GM23338 (cell line): ENCODE results near the gene ZNF445. TPM values are rescaled to one million over a fixed set of nuclear protein-coding genes. Genes with fewer than 3 reads are reported as not detected.

ENCODE experiments used
- ATAC-seq: fragments of 200-7000 bp; cut with Tn5 transposase; 3 replicates; pipeline ENCODE4 v1.9.1; 2020
- DNase-seq: peaks from one replicate; pipeline ENCODE4 v3.0.0-alpha.2; 2015; ENCODE audit warnings: low spot score
- H2AFZ ChIP-seq: fragments of 200-600 bp; sonication (generic); 2 replicates; pipeline ENCODE4 v1.8.0; 2016; ENCODE audit warnings: antibody characterized with exemption, mild to moderate bottlenecking, moderate library complexity
- H3F3A ChIP-seq: fragments of 200-600 bp; sonication (generic); replicated peaks from 2 replicates; pipeline ENCODE4 v1.8.0; 2017; ENCODE audit warnings: antibody characterized with exemption, mixed run types, low read depth
- H3K27ac ChIP-seq: fragments of 200-600 bp; sonication (generic); 2 replicates; pipeline ENCODE4 v1.6.1; 2016; ENCODE audit warnings: low read depth
- H3K27me3 ChIP-seq: fragments of 200-600 bp; sonication (generic); 2 replicates; pipeline ENCODE4 v1.8.0; 2016; ENCODE audit warnings: mild to moderate bottlenecking, mixed run types, moderate library complexity; ENCODE audit not compliant: insufficient read depth
- H3K36me3 ChIP-seq: fragments of 200-600 bp; sonication (generic); 2 replicates; pipeline ENCODE4 v1.8.0; 2016; ENCODE audit warnings: mild to moderate bottlenecking; ENCODE audit not compliant: insufficient read depth
- H3K4me1 ChIP-seq: fragments of 200-600 bp; sonication (generic); 2 replicates; pipeline ENCODE4 v1.8.0; 2016; ENCODE audit warnings: mild to moderate bottlenecking, moderate library complexity; ENCODE audit not compliant: insufficient read depth
- H3K4me2 ChIP-seq: fragments of 200-600 bp; sonication (generic); 2 replicates; pipeline ENCODE4 v1.7.1; 2017; ENCODE audit warnings: mixed run types
- H3K4me3 ChIP-seq: fragments of 200-600 bp; sonication (generic); 2 replicates; pipeline ENCODE4 v1.6.1; 2016; ENCODE audit warnings: mixed run types
- H3K79me2 ChIP-seq: fragments of 200-600 bp; sonication (generic); replicated peaks from 2 replicates; pipeline ENCODE4 v1.8.0; 2017; ENCODE audit warnings: mild to moderate bottlenecking; ENCODE audit not compliant: insufficient read depth
- H3K9me2 ChIP-seq: fragments of 200-600 bp; sonication (generic); 2 replicates; pipeline ENCODE4 v1.8.0; 2017; ENCODE audit not compliant: insufficient read depth
- H4K20me1 ChIP-seq: fragments of 200-600 bp; sonication (generic); replicated peaks from 2 replicates; pipeline ENCODE4 v1.8.0; 2017; ENCODE audit warnings: mild to moderate bottlenecking; ENCODE audit not compliant: insufficient read depth
- H3K27ac Mint-ChIP-seq: 2 replicates; pipeline ENCODE4 v1.8.0; 2020; ENCODE audit warnings: inconsistent platforms, mild to moderate bottlenecking, moderate library complexity, mixed read lengths
- H3K27me3 Mint-ChIP-seq: 3 replicates; pipeline ENCODE4 v1.8.0; 2022; ENCODE audit warnings: low read depth, mild to moderate bottlenecking, moderate library complexity, mixed read lengths, inconsistent platforms; ENCODE audit not compliant: insufficient read depth, poor library complexity
- H3K36me3 Mint-ChIP-seq: 3 replicates; pipeline ENCODE4 v1.8.0; 2021; ENCODE audit warnings: low read depth, mild to moderate bottlenecking, inconsistent platforms, moderate library complexity, mixed read lengths
- H3K4me1 Mint-ChIP-seq: 3 replicates; pipeline ENCODE4 v1.8.0; 2020; ENCODE audit warnings: mild to moderate bottlenecking, inconsistent platforms, mixed read lengths
- H3K4me3 Mint-ChIP-seq: 3 replicates; pipeline ENCODE4 v1.8.0; 2021; ENCODE audit warnings: moderate library complexity, mild to moderate bottlenecking, inconsistent platforms, mixed read lengths
- H3K9me3 Mint-ChIP-seq: 3 replicates; pipeline ENCODE4 v1.8.0; 2020; ENCODE audit warnings: moderate library complexity, mild to moderate bottlenecking, inconsistent platforms, mixed read lengths
- CREB1 ChIP-seq: fragments of 250-450 bp; sonication (Bioruptor Pico); IDR thresholded peaks from 2 replicates; pipeline ENCODE4 v1.5.0; 2020; ENCODE audit warnings: low read depth, mild to moderate bottlenecking, moderate library complexity
- CTCF ChIP-seq, 2 experiments: fragments of 200-600 bp in 1 of 2; sonication (generic) in 1 of 2; conservative IDR thresholded peaks; 2 replicates each; pipeline versions ENCODE4 v1.5.1 to v1.6.1; 2016 to 2017; ENCODE audit warnings: antibody characterized with exemption in 2 of 2, low read depth in 2 of 2, mild to moderate bottlenecking in 2 of 2, moderate library complexity in 1 of 2
- ETS1 ChIP-seq: IDR thresholded peaks from 2 replicates; pipeline ENCODE4 v1.6.1; 2016; ENCODE audit warnings: antibody characterized with exemption
- EZH2 ChIP-seq: fragments of 200-600 bp; sonication (generic); IDR thresholded peaks from one replicate; pipeline ENCODE4 v1.8.0; 2017; ENCODE audit warnings: antibody characterized with exemption, mild to moderate bottlenecking, low read depth; ENCODE audit not compliant: unreplicated experiment
- EZH2phosphoT487 ChIP-seq: fragments of 200-600 bp; sonication (generic); IDR thresholded peaks from one replicate; pipeline ENCODE4 v1.8.1; 2018; ENCODE audit warnings: antibody characterized with exemption; ENCODE audit not compliant: unreplicated experiment
- JUNB ChIP-seq: IDR thresholded peaks from one replicate; pipeline ENCODE4 v1.6.1; 2016; ENCODE audit warnings: antibody characterized with exemption; ENCODE audit not compliant: unreplicated experiment
- NANOG ChIP-seq: IDR thresholded peaks from 2 replicates; pipeline ENCODE4 v1.6.1; 2016; ENCODE audit warnings: antibody characterized with exemption, borderline replicate concordance
- REST ChIP-seq: IDR thresholded peaks from one replicate; pipeline ENCODE4 v1.6.1; 2018; ENCODE audit warnings: antibody characterized with exemption; ENCODE audit not compliant: unreplicated experiment
- STAT1 ChIP-seq: IDR thresholded peaks from one replicate; pipeline ENCODE4 v1.6.1; 2016; ENCODE audit warnings: antibody characterized with exemption; ENCODE audit not compliant: unreplicated experiment
- ZNF114 ChIP-seq: fragments of 250-450 bp; sonication (Bioruptor Pico); IDR thresholded peaks from 2 replicates; pipeline ENCODE4 v1.5.0; 2020; ENCODE audit warnings: mild to moderate bottlenecking, moderate library complexity
- ZNF331 ChIP-seq: fragments of 250-450 bp; sonication (Bioruptor Pico); IDR thresholded peaks from 2 replicates; pipeline ENCODE4 v1.5.0; 2020; ENCODE audit warnings: low read depth, mild to moderate bottlenecking, moderate library complexity
- polyA plus RNA-seq: library from polyadenylated mRNA; unstranded; fragments of >200 nt; fragmentation: Nextera tagmentation; extraction: Ambion mirVana; gene quantifications from 2 replicates; pipeline ENCODE4 v1.2.1, GENCODE V29; 2016
- total RNA-seq: library from RNA; depleted of rRNA; stranded (reverse); fragments of >200 nt; shearing (Covaris generic); gene quantifications from 2 replicates; pipeline ENCODE4 v1.2.3, GENCODE V29; 2014

ZNF445 gene
- total and polyA plus RNA-seq, 2 experiments from 2014 or later: 2.7 to 16.6 TPM

GRCh38 chr3:44513513-44513912 lies 36.0 kb upstream of the ZNF445 start:
- DNase-seq (peak; percentile 68), ATAC-seq (no peak; the same call in 2 of the 3 replicates)
- Histone ChIP-seq H3K27ac (no peak overlapping the region), H3K4me1 (peaks cover 4% of the 10 kb centered on the region; the same call in 1 of the 2 replicates), H2AFZ (peak overlapping the region; percentile 72; the same call in 1 of the 2 replicates), H4K20me1 (peaks cover 6% of the 10 kb centered on the region; the same call in 1 of the 2 replicates), H3K79me2 (peaks cover 19% of the 10 kb centered on the region), H3K9me2 (peaks cover 8% of the 10 kb centered on the region; the same call in 1 of the 2 replicates), H3K36me3 (no peaks in the 10 kb centered on the region), H3K27me3 (no peaks in the 10 kb centered on the region), H3F3A (no peaks in the 10 kb centered on the region), H3K4me2 (no peak overlapping the region), H3K4me3 (no peak overlapping the region)
- H3K27ac Mint-ChIP-seq: no peak overlapping the region
- H3K36me3 Mint-ChIP-seq: no peaks in the 10 kb centered on the region
- peaks cover 5% of the 10 kb centered on the region for H3K27me3 Mint-ChIP-seq
- 0 out of 2 replicates have a peak, but pooled peaks have one; percentile 29 for TF ChIP-seq CREB1 (CRISPR knock-in tag)
- TF ChIP-seq JUNB: no peak
- no peak overlapping the region for H3K4me3 Mint-ChIP-seq
- no peaks in the 10 kb centered on the region for H3K9me3 Mint-ChIP-seq
- H3K4me1 Mint-ChIP-seq: peaks cover 23% of the 10 kb centered on the region

- no peak for ATAC-seq
- Histone ChIP-seq H4K20me1 (peaks cover 15% of the 10 kb centered on the region), H3K4me3 (peak overlapping the region; percentile 60), H3K27me3 (no peaks in the 10 kb centered on the region), H2AFZ (peak overlapping the region; percentile 98), H3K27ac (0 out of 2 replicates have a peak overlapping the region, but pooled peaks have one; percentile 65), H3F3A (no peaks in the 10 kb centered on the region), H3K4me2 (peak overlapping the region; percentile 80), H3K79me2 (peaks cover 42% of the 10 kb centered on the region), H3K36me3 (no peaks in the 10 kb centered on the region), H3K4me1 (peaks cover 20% of the 10 kb centered on the region; the same call in 1 of the 2 replicates), H3K9me2 (peaks cover 8% of the 10 kb centered on the region; the same call in 1 of the 2 replicates)
- no peak for DNase-seq
- Mint-ChIP-seq H3K27me3 (peaks cover 8% of the 10 kb centered on the region), H3K27ac (peak overlapping the region; percentile 86; the same call in 1 of the 2 replicates), H3K4me1 (peaks cover 31% of the 10 kb centered on the region), H3K36me3 (peaks cover 7% of the 10 kb centered on the region), H3K4me3 (peak overlapping the region; percentile 95), H3K9me3 (no peaks in the 10 kb centered on the region)
- TF ChIP-seq ETS1 (no peak), ZNF114 (CRISPR knock-in tag) (no peak), NANOG (no peak), STAT1 (no peak), EZH2phosphoT487 (no peak), EZH2 (no peak), CTCF (conservative IDR thresholded peaks at IDR 0.05; ENCODE audit: low read depth in 2 of 2) (no peak), ZNF331 (CRISPR knock-in tag) (no peak), CREB1 (CRISPR knock-in tag) (no peak), REST (no peak)
These were observed 33.7 kb upstream of the ZNF445 start for GRCh38 chr3:44511238-44511566.
